ENCODE data around the gene ZSWIM5. TPM values are rescaled to one million over a fixed set of nuclear protein-coding genes. Genes with fewer than 3 reads are reported as not detected.

Gene ZSWIM5
- total RNA-seq, 1 experiment from 2014 or later = 2.2 TPM

DNA sequence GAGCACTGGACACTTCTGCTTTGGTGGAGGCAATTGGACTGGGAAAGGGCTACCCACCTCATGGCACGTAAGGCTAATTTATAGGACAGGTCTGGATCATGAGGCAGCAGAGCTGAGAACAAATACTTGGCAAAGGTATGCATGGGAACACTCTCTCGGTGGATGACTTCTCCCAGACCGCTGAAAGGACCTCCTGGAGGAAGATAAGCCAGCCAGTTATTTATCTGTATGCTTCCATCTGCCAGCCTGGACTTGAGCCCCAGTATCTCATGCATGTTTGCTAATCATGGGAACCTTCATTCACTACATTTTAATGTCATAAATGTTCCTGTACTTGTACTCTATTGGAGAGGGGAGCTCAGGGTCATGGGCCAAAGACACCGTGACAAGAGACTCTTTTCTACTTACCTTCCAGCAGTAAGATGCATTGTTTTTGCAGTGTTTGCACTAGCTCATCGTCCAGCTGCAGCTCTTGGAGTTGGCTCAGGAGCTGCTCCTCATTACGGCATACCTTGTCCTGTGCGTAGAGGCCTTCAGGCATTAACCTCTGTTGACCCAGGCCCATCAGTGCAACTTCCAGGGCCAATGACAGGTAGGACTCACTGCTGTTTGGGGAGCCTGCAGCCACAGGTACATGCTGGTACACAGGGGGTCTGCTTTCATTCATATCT, 170.6 kb downstream of the ZSWIM5 start (continued):
- TF ChIP-seq, protein P1, sequence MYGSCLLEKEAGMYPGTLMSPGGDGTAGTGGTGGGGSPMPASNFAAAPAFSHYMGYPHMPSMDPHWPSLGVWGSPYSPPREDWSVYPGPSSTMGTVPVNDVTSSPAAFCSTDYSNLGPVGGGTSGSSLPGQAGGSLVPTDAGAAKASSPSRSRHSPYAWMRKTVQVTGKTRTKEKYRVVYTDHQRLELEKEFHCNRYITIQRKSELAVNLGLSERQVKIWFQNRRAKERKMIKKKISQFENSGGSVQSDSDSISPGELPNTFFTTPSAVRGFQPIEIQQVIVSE (CRISPR knock-in tag; IDR thresholded peaks at IDR 0.05; ENCODE audit: borderline replicate concordance) = no peak

DNA sequence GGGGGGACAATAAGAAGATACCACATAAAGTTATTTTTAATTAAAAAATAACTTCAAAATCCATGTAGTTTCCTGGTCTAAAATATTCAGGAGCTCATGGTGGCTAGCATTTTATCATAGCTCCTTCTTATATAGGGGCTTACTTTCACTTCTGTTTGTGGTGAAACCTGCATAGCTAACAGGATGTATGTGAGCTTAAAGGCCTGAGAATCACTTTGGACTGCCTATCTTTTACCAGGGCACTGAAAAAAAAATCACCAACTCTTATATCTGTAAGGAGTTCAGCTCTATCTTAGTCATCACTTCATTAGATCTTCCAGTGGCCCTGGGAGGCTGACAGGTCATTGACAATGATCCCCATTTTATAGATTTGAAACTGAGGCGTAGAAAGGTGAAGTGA, 173.0 kb downstream of the ZSWIM5 start:
- H3K27ac Mint-ChIP-seq = no peak overlapping the region
- ChIA-PET CTCF (interaction anchor here (1.4 to 1.5 kb wide), 2 partner anchors 14 to 21 kb away, joined by 3 to 6 read pairs; partner anchors contain the start of gene UROD), POLR2A (no interaction called here)
- DNase-seq (ENCODE audit: low spot score) (no peak), ATAC-seq (no peak)
- no peaks in the 10 kb centered on the region for H3K36me3 Mint-ChIP-seq
- H3K27me3 Mint-ChIP-seq (ENCODE audit: low read depth) = no peaks in the 10 kb centered on the region
- TF ChIP-seq, protein P2, sequence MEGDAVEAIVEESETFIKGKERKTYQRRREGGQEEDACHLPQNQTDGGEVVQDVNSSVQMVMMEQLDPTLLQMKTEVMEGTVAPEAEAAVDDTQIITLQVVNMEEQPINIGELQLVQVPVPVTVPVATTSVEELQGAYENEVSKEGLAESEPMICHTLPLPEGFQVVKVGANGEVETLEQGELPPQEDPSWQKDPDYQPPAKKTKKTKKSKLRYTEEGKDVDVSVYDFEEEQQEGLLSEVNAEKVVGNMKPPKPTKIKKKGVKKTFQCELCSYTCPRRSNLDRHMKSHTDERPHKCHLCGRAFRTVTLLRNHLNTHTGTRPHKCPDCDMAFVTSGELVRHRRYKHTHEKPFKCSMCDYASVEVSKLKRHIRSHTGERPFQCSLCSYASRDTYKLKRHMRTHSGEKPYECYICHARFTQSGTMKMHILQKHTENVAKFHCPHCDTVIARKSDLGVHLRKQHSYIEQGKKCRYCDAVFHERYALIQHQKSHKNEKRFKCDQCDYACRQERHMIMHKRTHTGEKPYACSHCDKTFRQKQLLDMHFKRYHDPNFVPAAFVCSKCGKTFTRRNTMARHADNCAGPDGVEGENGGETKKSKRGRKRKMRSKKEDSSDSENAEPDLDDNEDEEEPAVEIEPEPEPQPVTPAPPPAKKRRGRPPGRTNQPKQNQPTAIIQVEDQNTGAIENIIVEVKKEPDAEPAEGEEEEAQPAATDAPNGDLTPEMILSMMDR (IDR thresholded peaks at IDR 0.05) = no peak
- H3K9me3 Mint-ChIP-seq = no peaks in the 10 kb centered on the region
- H3K4me1 Mint-ChIP-seq = no peaks in the 10 kb centered on the region
- H3K4me3 Mint-ChIP-seq = no peak overlapping the region

DNA sequence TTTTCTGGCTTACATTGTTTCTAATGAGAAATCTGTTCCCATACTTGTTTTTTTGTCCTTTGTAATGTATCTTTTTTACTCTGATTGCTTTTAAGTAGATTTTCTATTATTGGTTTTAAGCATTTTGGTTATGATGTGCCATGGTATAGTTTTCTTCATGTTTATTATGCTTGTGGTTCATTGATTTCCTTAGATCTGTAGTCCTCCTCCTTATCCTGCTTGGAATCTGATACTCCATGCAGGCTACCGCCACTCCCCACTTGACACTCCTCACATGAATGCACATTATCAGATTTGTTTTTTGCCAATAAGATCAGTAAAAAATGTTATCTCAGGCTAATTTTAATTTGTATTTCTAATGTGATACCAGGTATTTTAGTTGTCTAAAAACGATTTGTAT, 173.6 kb downstream of the ZSWIM5 start:
- TF ChIP-seq, protein P1 (CRISPR knock-in tag; IDR thresholded peaks at IDR 0.05; ENCODE audit: borderline replicate concordance) = no peak
- TF ChIP-seq, protein P3, sequence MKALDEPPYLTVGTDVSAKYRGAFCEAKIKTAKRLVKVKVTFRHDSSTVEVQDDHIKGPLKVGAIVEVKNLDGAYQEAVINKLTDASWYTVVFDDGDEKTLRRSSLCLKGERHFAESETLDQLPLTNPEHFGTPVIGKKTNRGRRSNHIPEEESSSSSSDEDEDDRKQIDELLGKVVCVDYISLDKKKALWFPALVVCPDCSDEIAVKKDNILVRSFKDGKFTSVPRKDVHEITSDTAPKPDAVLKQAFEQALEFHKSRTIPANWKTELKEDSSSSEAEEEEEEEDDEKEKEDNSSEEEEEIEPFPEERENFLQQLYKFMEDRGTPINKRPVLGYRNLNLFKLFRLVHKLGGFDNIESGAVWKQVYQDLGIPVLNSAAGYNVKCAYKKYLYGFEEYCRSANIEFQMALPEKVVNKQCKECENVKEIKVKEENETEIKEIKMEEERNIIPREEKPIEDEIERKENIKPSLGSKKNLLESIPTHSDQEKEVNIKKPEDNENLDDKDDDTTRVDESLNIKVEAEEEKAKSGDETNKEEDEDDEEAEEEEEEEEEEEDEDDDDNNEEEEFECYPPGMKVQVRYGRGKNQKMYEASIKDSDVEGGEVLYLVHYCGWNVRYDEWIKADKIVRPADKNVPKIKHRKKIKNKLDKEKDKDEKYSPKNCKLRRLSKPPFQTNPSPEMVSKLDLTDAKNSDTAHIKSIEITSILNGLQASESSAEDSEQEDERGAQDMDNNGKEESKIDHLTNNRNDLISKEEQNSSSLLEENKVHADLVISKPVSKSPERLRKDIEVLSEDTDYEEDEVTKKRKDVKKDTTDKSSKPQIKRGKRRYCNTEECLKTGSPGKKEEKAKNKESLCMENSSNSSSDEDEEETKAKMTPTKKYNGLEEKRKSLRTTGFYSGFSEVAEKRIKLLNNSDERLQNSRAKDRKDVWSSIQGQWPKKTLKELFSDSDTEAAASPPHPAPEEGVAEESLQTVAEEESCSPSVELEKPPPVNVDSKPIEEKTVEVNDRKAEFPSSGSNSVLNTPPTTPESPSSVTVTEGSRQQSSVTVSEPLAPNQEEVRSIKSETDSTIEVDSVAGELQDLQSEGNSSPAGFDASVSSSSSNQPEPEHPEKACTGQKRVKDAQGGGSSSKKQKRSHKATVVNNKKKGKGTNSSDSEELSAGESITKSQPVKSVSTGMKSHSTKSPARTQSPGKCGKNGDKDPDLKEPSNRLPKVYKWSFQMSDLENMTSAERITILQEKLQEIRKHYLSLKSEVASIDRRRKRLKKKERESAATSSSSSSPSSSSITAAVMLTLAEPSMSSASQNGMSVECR (CRISPR knock-in tag; IDR thresholded peaks at IDR 0.05; ENCODE audit: borderline replicate concordance) = no peak
- DNase-seq (ENCODE audit: low spot score) = no peak
- Mint-ChIP-seq H3K27ac (no peak overlapping the region), H3K4me1 (no peaks in the 10 kb centered on the region), H3K27me3 (ENCODE audit: low read depth) (no peaks in the 10 kb centered on the region), H3K36me3 (no peaks in the 10 kb centered on the region), H3K9me3 (no peaks in the 10 kb centered on the region), H3K4me3 (no peak overlapping the region)
- ChIA-PET POLR2A (no interaction called here), CTCF (interaction anchor here (1.5 kb wide), 1 partner anchor 14 kb away, joined by 6 read pairs; no protein-coding TSS in a partner anchor)
- ATAC-seq = no peak

DNA sequence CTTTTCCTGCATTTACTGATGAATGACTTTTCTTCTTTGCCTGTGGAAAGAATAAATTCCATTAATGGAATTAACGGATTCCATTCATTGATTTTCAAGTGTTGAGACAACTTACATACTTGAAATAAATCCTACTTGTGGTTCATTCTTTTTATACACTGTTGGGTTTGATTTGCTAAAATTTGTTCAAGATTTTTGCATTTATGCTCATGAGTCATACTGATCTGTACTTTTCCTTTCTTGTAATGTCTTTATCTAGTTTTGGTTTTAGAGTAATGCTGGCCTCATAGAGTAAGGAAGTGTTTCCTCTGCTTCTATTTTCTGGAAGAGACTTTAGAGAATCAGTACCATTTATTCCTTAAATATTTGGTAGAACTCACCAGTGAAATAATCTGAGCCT, 180.0 kb downstream of the ZSWIM5 start:
- Mint-ChIP-seq H3K27me3 (ENCODE audit: low read depth) (no peaks in the 10 kb centered on the region; the same call in 1 of the 2 replicates), H3K36me3 (no peaks in the 10 kb centered on the region), H3K4me1 (no peaks in the 10 kb centered on the region), H3K27ac (no peak overlapping the region), H3K9me3 (peaks cover 13% of the 10 kb centered on the region; the same call in 1 of the 2 replicates), H3K4me3 (no peak overlapping the region)
- ATAC-seq (no peak), DNase-seq (ENCODE audit: low spot score) (no peak)
- ChIA-PET CTCF (interaction anchor here (0.6 kb wide), 1 partner anchor 26 kb away, joined by 3 read pairs; no protein-coding TSS in a partner anchor), POLR2A (no interaction called here)
- TF ChIP-seq, protein P4, sequence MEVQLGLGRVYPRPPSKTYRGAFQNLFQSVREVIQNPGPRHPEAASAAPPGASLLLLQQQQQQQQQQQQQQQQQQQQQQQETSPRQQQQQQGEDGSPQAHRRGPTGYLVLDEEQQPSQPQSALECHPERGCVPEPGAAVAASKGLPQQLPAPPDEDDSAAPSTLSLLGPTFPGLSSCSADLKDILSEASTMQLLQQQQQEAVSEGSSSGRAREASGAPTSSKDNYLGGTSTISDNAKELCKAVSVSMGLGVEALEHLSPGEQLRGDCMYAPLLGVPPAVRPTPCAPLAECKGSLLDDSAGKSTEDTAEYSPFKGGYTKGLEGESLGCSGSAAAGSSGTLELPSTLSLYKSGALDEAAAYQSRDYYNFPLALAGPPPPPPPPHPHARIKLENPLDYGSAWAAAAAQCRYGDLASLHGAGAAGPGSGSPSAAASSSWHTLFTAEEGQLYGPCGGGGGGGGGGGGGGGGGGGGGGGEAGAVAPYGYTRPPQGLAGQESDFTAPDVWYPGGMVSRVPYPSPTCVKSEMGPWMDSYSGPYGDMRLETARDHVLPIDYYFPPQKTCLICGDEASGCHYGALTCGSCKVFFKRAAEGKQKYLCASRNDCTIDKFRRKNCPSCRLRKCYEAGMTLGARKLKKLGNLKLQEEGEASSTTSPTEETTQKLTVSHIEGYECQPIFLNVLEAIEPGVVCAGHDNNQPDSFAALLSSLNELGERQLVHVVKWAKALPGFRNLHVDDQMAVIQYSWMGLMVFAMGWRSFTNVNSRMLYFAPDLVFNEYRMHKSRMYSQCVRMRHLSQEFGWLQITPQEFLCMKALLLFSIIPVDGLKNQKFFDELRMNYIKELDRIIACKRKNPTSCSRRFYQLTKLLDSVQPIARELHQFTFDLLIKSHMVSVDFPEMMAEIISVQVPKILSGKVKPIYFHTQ (CRISPR knock-in tag; IDR thresholded peaks at IDR 0.05) = no peak
- TF ChIP-seq, protein P5, sequence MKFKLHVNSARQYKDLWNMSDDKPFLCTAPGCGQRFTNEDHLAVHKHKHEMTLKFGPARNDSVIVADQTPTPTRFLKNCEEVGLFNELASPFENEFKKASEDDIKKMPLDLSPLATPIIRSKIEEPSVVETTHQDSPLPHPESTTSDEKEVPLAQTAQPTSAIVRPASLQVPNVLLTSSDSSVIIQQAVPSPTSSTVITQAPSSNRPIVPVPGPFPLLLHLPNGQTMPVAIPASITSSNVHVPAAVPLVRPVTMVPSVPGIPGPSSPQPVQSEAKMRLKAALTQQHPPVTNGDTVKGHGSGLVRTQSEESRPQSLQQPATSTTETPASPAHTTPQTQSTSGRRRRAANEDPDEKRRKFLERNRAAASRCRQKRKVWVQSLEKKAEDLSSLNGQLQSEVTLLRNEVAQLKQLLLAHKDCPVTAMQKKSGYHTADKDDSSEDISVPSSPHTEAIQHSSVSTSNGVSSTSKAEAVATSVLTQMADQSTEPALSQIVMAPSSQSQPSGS (CRISPR knock-in tag; IDR thresholded peaks at IDR 0.05; ENCODE audit: borderline replicate concordance, low read depth) = no peak
- TF ChIP-seq, protein P6, sequence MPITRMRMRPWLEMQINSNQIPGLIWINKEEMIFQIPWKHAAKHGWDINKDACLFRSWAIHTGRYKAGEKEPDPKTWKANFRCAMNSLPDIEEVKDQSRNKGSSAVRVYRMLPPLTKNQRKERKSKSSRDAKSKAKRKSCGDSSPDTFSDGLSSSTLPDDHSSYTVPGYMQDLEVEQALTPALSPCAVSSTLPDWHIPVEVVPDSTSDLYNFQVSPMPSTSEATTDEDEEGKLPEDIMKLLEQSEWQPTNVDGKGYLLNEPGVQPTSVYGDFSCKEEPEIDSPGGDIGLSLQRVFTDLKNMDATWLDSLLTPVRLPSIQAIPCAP (CRISPR knock-in tag; IDR thresholded peaks at IDR 0.05) = no peak
- no peak for TF ChIP-seq ZNF416 (CRISPR knock-in tag; IDR thresholded peaks at IDR 0.05)
- TF ChIP-seq, protein P7, sequence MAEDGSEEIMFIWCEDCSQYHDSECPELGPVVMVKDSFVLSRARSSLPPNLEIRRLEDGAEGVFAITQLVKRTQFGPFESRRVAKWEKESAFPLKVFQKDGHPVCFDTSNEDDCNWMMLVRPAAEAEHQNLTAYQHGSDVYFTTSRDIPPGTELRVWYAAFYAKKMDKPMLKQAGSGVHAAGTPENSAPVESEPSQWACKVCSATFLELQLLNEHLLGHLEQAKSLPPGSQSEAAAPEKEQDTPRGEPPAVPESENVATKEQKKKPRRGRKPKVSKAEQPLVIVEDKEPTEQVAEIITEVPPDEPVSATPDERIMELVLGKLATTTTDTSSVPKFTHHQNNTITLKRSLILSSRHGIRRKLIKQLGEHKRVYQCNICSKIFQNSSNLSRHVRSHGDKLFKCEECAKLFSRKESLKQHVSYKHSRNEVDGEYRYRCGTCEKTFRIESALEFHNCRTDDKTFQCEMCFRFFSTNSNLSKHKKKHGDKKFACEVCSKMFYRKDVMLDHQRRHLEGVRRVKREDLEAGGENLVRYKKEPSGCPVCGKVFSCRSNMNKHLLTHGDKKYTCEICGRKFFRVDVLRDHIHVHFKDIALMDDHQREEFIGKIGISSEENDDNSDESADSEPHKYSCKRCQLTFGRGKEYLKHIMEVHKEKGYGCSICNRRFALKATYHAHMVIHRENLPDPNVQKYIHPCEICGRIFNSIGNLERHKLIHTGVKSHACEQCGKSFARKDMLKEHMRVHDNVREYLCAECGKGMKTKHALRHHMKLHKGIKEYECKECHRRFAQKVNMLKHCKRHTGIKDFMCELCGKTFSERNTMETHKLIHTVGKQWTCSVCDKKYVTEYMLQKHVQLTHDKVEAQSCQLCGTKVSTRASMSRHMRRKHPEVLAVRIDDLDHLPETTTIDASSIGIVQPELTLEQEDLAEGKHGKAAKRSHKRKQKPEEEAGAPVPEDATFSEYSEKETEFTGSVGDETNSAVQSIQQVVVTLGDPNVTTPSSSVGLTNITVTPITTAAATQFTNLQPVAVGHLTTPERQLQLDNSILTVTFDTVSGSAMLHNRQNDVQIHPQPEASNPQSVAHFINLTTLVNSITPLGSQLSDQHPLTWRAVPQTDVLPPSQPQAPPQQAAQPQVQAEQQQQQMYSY (CRISPR knock-in tag; IDR thresholded peaks at IDR 0.05) = no peak

All from WTC11 (cell line).